Measurements from ENCODE around the gene NCBP3. TPM values are rescaled to one million over a fixed set of nuclear protein-coding genes. Genes with fewer than 3 reads are reported as not detected.
"Not testable (repeated sequence)": the region's sequence is repeated elsewhere in the genome, so short reads cannot be mapped to it uniquely, and the experiment has no call there.

Gene NCBP3
- polyA plus RNA-seq, 1 donor: 75.0 TPM

- Histone ChIP-seq H3K4me1 (ENCODE audit: control insufficient read depth, insufficient read depth, low read length) (peaks cover 7% of the 10 kb centered on the region), H3K36me3 (ENCODE audit: control insufficient read depth, insufficient read depth, low read length) (peaks cover 3% of the 10 kb centered on the region), H3K9me3 (ENCODE audit: control insufficient read depth, low read depth, low read length) (no peaks in the 10 kb centered on the region), H3K4me3 (ENCODE audit: low read length) (no peak overlapping the region), H3K27ac (ENCODE audit: low read length) (no peak overlapping the region), H3K27me3 (ENCODE audit: control insufficient read depth, insufficient read depth, low read length) (no peaks in the 10 kb centered on the region)
- no CpG with 5 or more reads among the region's 9 CpGs for WGBS (ENCODE audit: insufficient coverage, low lambda C conversion rate)
- DNase-seq: no peak
Measured at GRCh38 chr17:3848229-3848835, 2.3 kb upstream of the NCBP3 start.

- no peak for DNase-seq
- peaks cover 13% of the 10 kb centered on the region for H3K36me3 ChIP-seq (ENCODE audit: control insufficient read depth, insufficient read depth, low read length)
- peaks cover 7% of the 10 kb centered on the region for H3K4me1 ChIP-seq (ENCODE audit: control insufficient read depth, insufficient read depth, low read length)
- no peaks in the 10 kb centered on the region for H3K9me3 ChIP-seq (ENCODE audit: control insufficient read depth, low read depth, low read length)
- no peak overlapping the region for H3K4me3 ChIP-seq (ENCODE audit: low read length)
- H3K27ac ChIP-seq (ENCODE audit: low read length): no peak overlapping the region
- WGBS (ENCODE audit: insufficient coverage, low lambda C conversion rate): no CpG with 5 or more reads among the region's 9 CpGs
- H3K27me3 ChIP-seq (ENCODE audit: control insufficient read depth, insufficient read depth, low read length): no peaks in the 10 kb centered on the region
Measured at GRCh38 chr17:3847165-3847670, 1.2 kb upstream of the NCBP3 start.

DNA sequence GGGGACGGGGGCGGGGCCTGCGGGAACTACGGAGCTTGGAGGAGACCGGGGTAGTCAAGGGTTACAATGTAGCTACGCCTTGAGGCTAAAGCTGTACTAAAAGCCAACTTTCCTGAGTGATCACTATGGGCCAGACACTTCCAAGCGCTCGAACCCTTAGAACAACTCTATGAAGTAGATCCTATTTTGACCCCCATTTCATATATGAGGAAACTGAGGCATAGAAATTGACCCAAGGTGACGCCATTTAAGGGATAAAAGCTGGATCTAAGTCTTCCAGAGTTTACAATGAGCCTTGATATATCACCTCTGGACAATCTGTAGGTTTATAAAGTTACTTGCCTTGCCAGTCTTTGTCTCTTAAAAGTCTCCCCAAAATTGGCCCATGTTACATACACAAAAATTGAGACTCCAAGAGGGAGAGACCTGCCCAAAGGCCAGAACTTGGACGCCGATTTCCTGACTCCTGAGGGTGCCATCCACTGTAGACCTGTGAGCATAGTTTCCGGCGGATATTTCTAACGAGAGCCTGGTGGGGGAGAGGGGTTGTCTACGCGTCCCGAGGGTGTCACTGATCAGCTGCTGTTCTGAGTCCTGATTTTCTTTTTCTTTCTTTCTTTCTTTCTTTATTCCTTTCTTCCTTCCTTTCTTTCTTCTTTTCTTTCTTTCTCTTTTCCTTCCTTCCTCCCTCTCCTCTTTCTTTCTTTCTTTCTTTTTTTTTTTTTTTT, 555 bp upstream of the NCBP3 start:
- peaks cover 7% of the 10 kb centered on the region for H3K4me1 ChIP-seq (ENCODE audit: control insufficient read depth, insufficient read depth, low read length)
- no peaks in the 10 kb centered on the region for H3K9me3 ChIP-seq (ENCODE audit: control insufficient read depth, low read depth, low read length)
- H3K4me3 ChIP-seq (ENCODE audit: low read length): peak overlapping the region; percentile 11
- H3K27me3 ChIP-seq (ENCODE audit: control insufficient read depth, insufficient read depth, low read length): no peaks in the 10 kb centered on the region
- H3K36me3 ChIP-seq (ENCODE audit: control insufficient read depth, insufficient read depth, low read length): peaks cover 18% of the 10 kb centered on the region
- DNase-seq: no peak
- 97% methylated on average over 6 of the region's 17 CpGs for WGBS (ENCODE audit: insufficient coverage, low lambda C conversion rate)
- H3K27ac ChIP-seq (ENCODE audit: low read length): no peak overlapping the region

DNA sequence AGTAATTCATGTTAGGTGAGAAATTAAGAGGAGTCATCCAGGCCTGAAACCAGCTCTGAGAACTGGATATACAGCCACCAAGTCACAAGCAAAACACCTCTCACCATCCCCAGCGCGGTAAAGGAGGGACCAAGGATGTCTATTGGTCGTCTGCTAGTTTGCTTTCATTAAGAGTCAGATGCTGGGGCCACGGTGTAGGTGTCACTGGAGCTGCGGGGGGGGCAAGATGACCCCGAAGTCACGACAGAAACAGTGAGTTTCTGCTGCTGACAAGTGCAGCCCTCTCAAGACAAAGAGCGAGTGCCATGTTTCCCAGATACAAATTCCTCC, 790 bp downstream of the NCBP3 start:
- Histone ChIP-seq H3K27me3 (ENCODE audit: control insufficient read depth, insufficient read depth, low read length) (no peaks in the 10 kb centered on the region), H3K4me3 (ENCODE audit: low read length) (peak overlapping the region; percentile 99), H3K9me3 (ENCODE audit: control insufficient read depth, low read depth, low read length) (no peaks in the 10 kb centered on the region), H3K27ac (ENCODE audit: low read length) (peak overlapping the region; percentile 85), H3K36me3 (ENCODE audit: control insufficient read depth, insufficient read depth, low read length) (peaks cover 24% of the 10 kb centered on the region), H3K4me1 (ENCODE audit: control insufficient read depth, insufficient read depth, low read length) (peaks cover 7% of the 10 kb centered on the region)
- DNase-seq: peak in 1 of 2 donors; percentile 45
- WGBS (ENCODE audit: insufficient coverage, low lambda C conversion rate): no CpG with 5 or more reads among the region's 8 CpGs

GRCh38 chr17:3844556-3844955, 1.5 kb downstream of the NCBP3 start:
- no CpG with 5 or more reads among the region's 19 CpGs for WGBS (ENCODE audit: insufficient coverage, low lambda C conversion rate)
- not testable (repeated sequence) for H3K27me3 ChIP-seq (ENCODE audit: control insufficient read depth, insufficient read depth, low read length); H3K27ac ChIP-seq (ENCODE audit: low read length); H3K4me3 ChIP-seq (ENCODE audit: low read length); DNase-seq; H3K9me3 ChIP-seq (ENCODE audit: control insufficient read depth, low read depth, low read length)
- H3K4me1 ChIP-seq (ENCODE audit: control insufficient read depth, insufficient read depth, low read length): peaks cover 11% of the 10 kb centered on the region
- peaks cover 31% of the 10 kb centered on the region for H3K36me3 ChIP-seq (ENCODE audit: control insufficient read depth, insufficient read depth, low read length)

DNA sequence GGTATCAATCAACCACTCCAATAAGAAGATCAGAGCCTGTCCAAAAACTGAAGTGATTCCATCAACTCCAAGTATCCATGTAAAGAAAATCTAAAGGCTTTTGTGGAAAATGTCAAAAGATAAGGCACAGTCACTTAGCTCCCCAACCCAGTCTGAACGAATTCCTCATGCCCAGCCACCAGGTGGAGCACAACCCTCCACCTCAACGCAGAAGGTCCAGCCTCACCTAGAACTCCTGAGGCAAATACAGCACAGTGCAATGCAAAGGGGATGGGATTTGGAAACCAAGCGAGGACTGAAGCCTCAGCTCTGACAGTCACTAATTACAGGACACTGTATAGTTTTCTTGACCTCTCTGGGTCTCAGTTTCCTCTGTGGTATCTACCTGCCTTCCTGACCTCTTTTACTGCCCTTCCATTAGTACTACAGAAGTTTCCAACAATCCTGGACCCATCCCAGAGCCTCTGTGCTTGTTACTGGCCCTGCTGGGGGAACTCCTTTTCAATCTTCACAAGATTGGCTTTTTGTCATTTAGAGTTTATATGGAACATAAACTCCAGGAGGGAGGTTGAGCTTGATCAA, 2.0 kb downstream of the NCBP3 start:
- peak in 1 of 2 donors; percentile 42 for DNase-seq

GRCh38 chr17:3838206-3838605, 7.8 kb downstream of the NCBP3 start:
- Histone ChIP-seq H3K4me3 (ENCODE audit: low read length) (no peak overlapping the region), H3K9me3 (ENCODE audit: control insufficient read depth, low read depth, low read length) (no peaks in the 10 kb centered on the region), H3K27ac (ENCODE audit: low read length) (peak overlapping the region; percentile 89), H3K4me1 (ENCODE audit: control insufficient read depth, insufficient read depth, low read length) (peaks cover 23% of the 10 kb centered on the region), H3K36me3 (ENCODE audit: control insufficient read depth, insufficient read depth, low read length) (peaks cover 55% of the 10 kb centered on the region), H3K27me3 (ENCODE audit: control insufficient read depth, insufficient read depth, low read length) (no peaks in the 10 kb centered on the region)
- peak; percentile 97 to 99 for DNase-seq
- 0% methylated on average over 1 of the region's 12 CpGs for WGBS (ENCODE audit: insufficient coverage, low lambda C conversion rate)

More for the DNA sequence above, 2.0 kb downstream of the NCBP3 start:
- no peaks in the 10 kb centered on the region for H3K27me3 ChIP-seq (ENCODE audit: control insufficient read depth, insufficient read depth, low read length)
- no peak overlapping the region for H3K27ac ChIP-seq (ENCODE audit: low read length)
- peaks cover 34% of the 10 kb centered on the region for H3K36me3 ChIP-seq (ENCODE audit: control insufficient read depth, insufficient read depth, low read length)
- no CpG with 5 or more reads among the region's 3 CpGs for WGBS (ENCODE audit: insufficient coverage, low lambda C conversion rate)
- H3K4me1 ChIP-seq (ENCODE audit: control insufficient read depth, insufficient read depth, low read length): peaks cover 17% of the 10 kb centered on the region
- no peak overlapping the region for H3K4me3 ChIP-seq (ENCODE audit: low read length)
- H3K9me3 ChIP-seq (ENCODE audit: control insufficient read depth, low read depth, low read length): no peaks in the 10 kb centered on the region

DNA sequence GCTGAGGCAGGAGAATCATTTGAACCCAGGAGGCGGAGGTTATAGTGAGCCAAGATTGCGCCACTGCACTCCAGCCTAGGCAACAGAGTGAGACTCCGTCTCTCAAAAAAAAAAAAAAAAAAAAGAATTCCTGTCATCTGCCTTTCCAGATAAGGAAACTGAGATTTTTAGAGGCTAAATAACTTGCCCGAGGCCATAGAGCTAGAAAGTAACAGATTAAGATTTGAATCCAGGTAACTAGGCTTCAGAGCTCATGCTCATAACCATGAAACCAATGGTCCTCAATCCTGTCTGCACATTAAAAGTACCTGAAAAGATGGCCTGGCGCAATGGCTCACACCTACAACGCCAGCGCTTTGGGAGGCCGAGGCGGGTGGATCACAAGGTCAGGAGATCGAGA, 9.5 kb downstream of the NCBP3 start:
- no peaks in the 10 kb centered on the region for H3K27me3 ChIP-seq (ENCODE audit: control insufficient read depth, insufficient read depth, low read length)
- no peaks in the 10 kb centered on the region for H3K9me3 ChIP-seq (ENCODE audit: control insufficient read depth, low read depth, low read length)
- H3K4me3 ChIP-seq (ENCODE audit: low read length): no peak overlapping the region
- DNase-seq: no peak
- H3K4me1 ChIP-seq (ENCODE audit: control insufficient read depth, insufficient read depth, low read length): peaks cover 23% of the 10 kb centered on the region
- WGBS (ENCODE audit: insufficient coverage, low lambda C conversion rate): no CpG with 5 or more reads among the region's 10 CpGs
- H3K36me3 ChIP-seq (ENCODE audit: control insufficient read depth, insufficient read depth, low read length): peaks cover 43% of the 10 kb centered on the region
- H3K27ac ChIP-seq (ENCODE audit: low read length): no peak overlapping the region

- H3K4me1 ChIP-seq (ENCODE audit: control insufficient read depth, insufficient read depth, low read length): peaks cover 23% of the 10 kb centered on the region
- no peak for DNase-seq
- no CpG with 5 or more reads among the region's 14 CpGs for WGBS (ENCODE audit: insufficient coverage, low lambda C conversion rate)
- H3K27me3 ChIP-seq (ENCODE audit: control insufficient read depth, insufficient read depth, low read length): no peaks in the 10 kb centered on the region
- H3K36me3 ChIP-seq (ENCODE audit: control insufficient read depth, insufficient read depth, low read length): peaks cover 39% of the 10 kb centered on the region
- no peaks in the 10 kb centered on the region for H3K9me3 ChIP-seq (ENCODE audit: control insufficient read depth, low read depth, low read length)
- no peak overlapping the region for H3K27ac ChIP-seq (ENCODE audit: low read length)
- H3K4me3 ChIP-seq (ENCODE audit: low read length): no peak overlapping the region
Measured at GRCh38 chr17:3835410-3836229, 10.4 kb downstream of the NCBP3 start.

GRCh38 chr17:3834811-3835210, 11.2 kb downstream of the NCBP3 start:
- Histone ChIP-seq H3K36me3 (ENCODE audit: control insufficient read depth, insufficient read depth, low read length) (peaks cover 34% of the 10 kb centered on the region), H3K4me1 (ENCODE audit: control insufficient read depth, insufficient read depth, low read length) (peaks cover 21% of the 10 kb centered on the region), H3K27ac (ENCODE audit: low read length) (peak overlapping the region; percentile 52), H3K4me3 (ENCODE audit: low read length) (no peak overlapping the region), H3K9me3 (ENCODE audit: control insufficient read depth, low read depth, low read length) (no peaks in the 10 kb centered on the region), H3K27me3 (ENCODE audit: control insufficient read depth, insufficient read depth, low read length) (no peaks in the 10 kb centered on the region)
- DNase-seq: no peak
- 88% methylated on average over 3 of the region's 4 CpGs for WGBS (ENCODE audit: insufficient coverage, low lambda C conversion rate)
